Glutamatergic neuron (in vitro differentiated cells): ENCODE data around the gene SHF. TPM values are rescaled to one million over a fixed set of nuclear protein-coding genes. Genes with fewer than 3 reads are reported as not detected.

Experiments
- DNase-seq: peaks from one replicate; pipeline ENCODE4 v3.0.0; 2022
- H3K27ac Mint-ChIP-seq: one replicate; pipeline ENCODE4 v1.8.0; 2020; ENCODE audit warnings: mild to moderate bottlenecking, mixed read lengths, inconsistent platforms; ENCODE audit not compliant: unreplicated experiment
- H3K27me3 Mint-ChIP-seq: one replicate; pipeline ENCODE4 v1.8.0; 2020; ENCODE audit warnings: mild to moderate bottlenecking, moderate library complexity, mixed read lengths, inconsistent platforms; ENCODE audit not compliant: unreplicated experiment
- H3K36me3 Mint-ChIP-seq: one replicate; pipeline ENCODE4 v1.8.0; 2020; ENCODE audit warnings: mild to moderate bottlenecking, mixed read lengths, inconsistent platforms; ENCODE audit not compliant: unreplicated experiment
- H3K4me1 Mint-ChIP-seq: one replicate; pipeline ENCODE4 v1.8.0; 2020; ENCODE audit warnings: mild to moderate bottlenecking, low read depth, mixed read lengths, inconsistent platforms; ENCODE audit not compliant: unreplicated experiment
- H3K4me3 Mint-ChIP-seq: one replicate; pipeline ENCODE4 v1.8.0; 2020; ENCODE audit warnings: mild to moderate bottlenecking, mixed read lengths, inconsistent platforms; ENCODE audit not compliant: unreplicated experiment
- H3K9me3 Mint-ChIP-seq: one replicate; pipeline ENCODE4 v1.8.0; 2020; ENCODE audit warnings: mild to moderate bottlenecking, moderate library complexity, mixed read lengths, inconsistent platforms; ENCODE audit not compliant: unreplicated experiment
- total RNA-seq: library from RNA; stranded (reverse); fragmentation: NEBNext Ultra II Directional; extraction: Animal tissue kit (Norgen Biotek cat#: 25700); gene quantifications from one replicate; pipeline ENCODE4 v1.2.1, GENCODE V29; 2021; ENCODE audit not compliant: unreplicated experiment
- TF ChIP-seq, protein P1 (sequence below): fragments of 200-600 bp; sonication (generic); IDR thresholded peaks from one replicate; pipeline ENCODE4 v1.5.0; 2021; ENCODE audit not compliant: partially characterized antibody, unreplicated experiment

The SHF gene
- total RNA-seq, 1 donor from 2014 or later, result 309 TPM

DNA sequence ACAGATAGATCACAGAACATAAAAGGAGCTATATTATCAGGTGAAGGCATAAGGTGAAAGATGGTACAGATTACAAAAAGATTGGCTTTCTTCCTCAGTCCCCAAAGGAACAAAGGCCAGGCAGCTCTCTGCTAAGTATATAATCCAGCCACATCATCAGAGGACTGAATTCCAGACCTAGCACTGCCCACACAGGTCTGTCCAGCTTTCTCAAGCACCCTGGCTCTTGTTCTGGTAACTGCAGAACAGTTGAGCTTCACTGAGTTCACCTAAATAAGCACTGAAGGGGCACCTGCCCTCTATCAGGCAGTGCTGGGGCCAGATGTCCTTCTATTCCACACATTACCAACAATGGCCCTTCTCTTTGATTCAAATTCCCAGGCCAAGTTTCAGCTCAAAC, 64.4 kb downstream of the SHF start:
- Mint-ChIP-seq H3K9me3 (peaks cover 3% of the 10 kb centered on the region), H3K27ac (no peak overlapping the region), H3K36me3 (no peaks in the 10 kb centered on the region), H3K4me3 (no peak overlapping the region), H3K27me3 (peaks cover 19% of the 10 kb centered on the region), H3K4me1 (no peaks in the 10 kb centered on the region)
- TF ChIP-seq, protein P1, sequence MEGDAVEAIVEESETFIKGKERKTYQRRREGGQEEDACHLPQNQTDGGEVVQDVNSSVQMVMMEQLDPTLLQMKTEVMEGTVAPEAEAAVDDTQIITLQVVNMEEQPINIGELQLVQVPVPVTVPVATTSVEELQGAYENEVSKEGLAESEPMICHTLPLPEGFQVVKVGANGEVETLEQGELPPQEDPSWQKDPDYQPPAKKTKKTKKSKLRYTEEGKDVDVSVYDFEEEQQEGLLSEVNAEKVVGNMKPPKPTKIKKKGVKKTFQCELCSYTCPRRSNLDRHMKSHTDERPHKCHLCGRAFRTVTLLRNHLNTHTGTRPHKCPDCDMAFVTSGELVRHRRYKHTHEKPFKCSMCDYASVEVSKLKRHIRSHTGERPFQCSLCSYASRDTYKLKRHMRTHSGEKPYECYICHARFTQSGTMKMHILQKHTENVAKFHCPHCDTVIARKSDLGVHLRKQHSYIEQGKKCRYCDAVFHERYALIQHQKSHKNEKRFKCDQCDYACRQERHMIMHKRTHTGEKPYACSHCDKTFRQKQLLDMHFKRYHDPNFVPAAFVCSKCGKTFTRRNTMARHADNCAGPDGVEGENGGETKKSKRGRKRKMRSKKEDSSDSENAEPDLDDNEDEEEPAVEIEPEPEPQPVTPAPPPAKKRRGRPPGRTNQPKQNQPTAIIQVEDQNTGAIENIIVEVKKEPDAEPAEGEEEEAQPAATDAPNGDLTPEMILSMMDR, result no peak
- DNase-seq, result peak; percentile 4

DNA sequence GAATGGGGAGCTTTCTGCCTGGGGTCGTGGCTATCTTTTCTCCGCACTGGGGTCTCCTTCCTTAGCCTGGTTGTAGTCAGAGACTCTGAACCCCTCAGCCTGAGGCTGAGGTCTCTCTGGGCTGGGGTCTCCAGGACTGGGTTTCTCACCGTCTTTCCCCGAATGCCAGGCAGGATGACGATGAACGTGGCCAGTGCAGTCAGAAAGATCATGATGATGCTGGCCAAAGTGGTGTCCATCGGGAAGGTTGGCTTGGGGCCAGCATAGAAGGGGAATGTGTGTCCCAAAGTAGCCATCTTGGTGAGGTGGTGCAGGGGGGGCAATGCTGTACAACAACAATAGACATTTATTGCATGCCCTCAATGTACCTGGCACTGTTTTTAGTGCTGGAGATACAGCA, 65.0 kb downstream of the SHF start:
- Mint-ChIP-seq H3K36me3 (no peaks in the 10 kb centered on the region), H3K9me3 (peaks cover 3% of the 10 kb centered on the region), H3K27ac (no peak overlapping the region), H3K4me1 (no peaks in the 10 kb centered on the region), H3K4me3 (no peak overlapping the region), H3K27me3 (peaks cover 19% of the 10 kb centered on the region)
- TF ChIP-seq, protein P1, result no peak
- no peak for DNase-seq

DNA sequence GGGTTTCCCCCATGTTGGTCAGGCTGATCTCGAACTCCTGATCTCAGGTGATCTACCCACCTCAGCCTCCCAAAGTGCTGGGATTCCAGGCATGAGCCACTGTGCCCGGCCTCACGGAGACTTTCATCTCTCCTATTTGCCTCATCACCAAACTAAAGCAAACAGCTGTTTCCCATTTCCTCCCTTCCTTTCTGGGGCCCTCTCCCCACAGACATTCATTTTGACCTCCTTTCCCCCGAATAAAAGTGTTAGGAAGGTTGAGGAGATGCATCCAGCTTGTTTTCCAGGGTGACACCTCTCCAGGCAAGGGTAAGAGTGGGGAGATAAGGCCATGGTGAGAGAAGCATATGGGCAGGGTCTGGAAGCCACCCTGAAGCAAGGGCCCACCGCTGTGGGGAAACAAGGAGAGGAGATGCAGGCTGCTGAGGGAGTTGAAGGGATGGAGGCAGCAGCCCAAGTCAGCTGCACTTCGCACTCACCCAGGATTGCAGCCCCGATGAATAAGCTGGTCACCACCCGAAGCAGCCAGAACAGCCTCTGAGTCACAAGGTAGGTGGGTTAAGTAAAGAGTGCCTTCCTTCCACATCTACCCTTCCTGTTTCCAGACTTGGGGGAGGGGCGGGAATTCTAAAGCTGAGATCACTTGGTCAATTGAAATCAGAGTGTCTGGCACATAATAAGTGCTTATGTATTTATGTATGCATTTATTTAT, 65.9 kb downstream of the SHF start:
- DNase-seq, result no peak
- no peak overlapping the region for H3K27ac Mint-ChIP-seq
- TF ChIP-seq, protein P1, result no peak
- peaks cover 22% of the 10 kb centered on the region for H3K27me3 Mint-ChIP-seq
- no peaks in the 10 kb centered on the region for H3K36me3 Mint-ChIP-seq
- no peak overlapping the region for H3K4me3 Mint-ChIP-seq
- no peaks in the 10 kb centered on the region for H3K4me1 Mint-ChIP-seq
- H3K9me3 Mint-ChIP-seq, result peaks cover 3% of the 10 kb centered on the region

DNA sequence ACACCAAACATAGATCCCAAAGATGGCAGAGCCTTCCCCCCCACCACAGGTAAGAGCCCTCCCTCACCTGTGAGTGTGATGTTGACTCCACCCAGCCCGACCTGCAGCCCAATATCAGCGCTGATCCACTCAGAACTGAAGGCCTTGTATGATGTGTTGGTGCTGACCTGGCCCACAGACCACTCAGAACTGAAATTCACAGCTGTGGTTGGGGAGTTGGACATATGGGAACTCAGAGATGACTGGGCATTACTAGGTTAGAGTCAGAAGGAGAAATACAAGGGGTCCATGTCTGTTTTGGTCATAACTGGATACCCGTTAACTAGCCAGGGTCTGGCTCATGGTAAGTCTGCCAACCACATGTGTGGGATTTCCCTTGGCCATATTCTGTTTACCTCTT, 66.7 kb downstream of the SHF start:
- H3K4me1 Mint-ChIP-seq, result no peaks in the 10 kb centered on the region
- peaks cover 27% of the 10 kb centered on the region for H3K27me3 Mint-ChIP-seq
- no peak for DNase-seq
- H3K36me3 Mint-ChIP-seq, result no peaks in the 10 kb centered on the region
- H3K4me3 Mint-ChIP-seq, result no peak overlapping the region
- peaks cover 3% of the 10 kb centered on the region for H3K9me3 Mint-ChIP-seq
- TF ChIP-seq, protein P1, result no peak
- H3K27ac Mint-ChIP-seq, result no peak overlapping the region

DNA sequence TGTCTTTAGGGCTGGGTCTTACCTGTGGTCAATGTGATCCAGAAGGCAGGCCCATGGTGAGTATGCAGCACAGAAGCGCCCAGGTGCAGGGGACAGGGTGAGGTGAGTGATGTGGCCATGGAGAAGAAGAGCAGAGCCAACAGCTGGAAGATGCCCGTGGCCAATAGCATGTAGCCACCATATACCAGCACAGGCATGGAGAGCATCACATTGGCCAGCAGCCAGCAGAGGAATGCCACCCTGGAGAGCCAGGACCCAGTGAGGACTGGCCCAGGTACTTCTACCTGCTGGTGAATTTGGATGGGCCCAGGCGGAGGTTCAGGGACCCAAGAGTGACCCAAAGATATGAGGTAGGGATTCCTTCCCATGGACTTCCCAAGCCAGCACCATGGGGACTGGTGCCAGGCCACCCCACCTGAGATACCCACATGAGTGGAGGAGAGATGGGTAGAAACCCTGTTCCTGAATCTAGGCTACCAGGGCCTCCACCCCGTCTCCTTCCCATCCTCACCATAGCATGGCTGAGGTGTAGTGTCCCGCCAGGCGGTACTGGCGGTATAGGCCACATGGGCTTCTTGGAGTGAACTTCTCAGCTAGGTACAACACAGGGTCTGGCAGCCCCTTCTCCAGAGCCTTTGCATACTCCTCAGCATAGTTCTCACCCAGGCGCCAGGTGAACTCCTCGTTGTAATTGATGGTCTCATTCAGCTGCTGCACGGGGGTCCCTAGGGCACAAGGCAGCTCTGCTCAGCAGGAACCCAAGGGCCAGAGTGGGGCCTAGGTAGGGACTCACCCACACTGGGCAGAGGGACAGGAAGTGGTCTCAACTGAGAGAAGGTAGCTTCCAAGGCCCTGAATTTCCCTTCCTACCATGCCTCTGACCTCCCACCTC, 67.4 kb downstream of the SHF start:
- DNase-seq, result no peak
- H3K27me3 Mint-ChIP-seq, result peaks cover 31% of the 10 kb centered on the region
- no peaks in the 10 kb centered on the region for H3K4me1 Mint-ChIP-seq
- no peaks in the 10 kb centered on the region for H3K36me3 Mint-ChIP-seq
- peaks cover 7% of the 10 kb centered on the region for H3K9me3 Mint-ChIP-seq
- TF ChIP-seq, protein P1, result no peak
- no peak overlapping the region for H3K4me3 Mint-ChIP-seq
- H3K27ac Mint-ChIP-seq, result no peak overlapping the region
